OCI-M1 (cell line): ENCODE results near the gene PDE4D.

ENCODE experiments used
- DNase-seq: peaks from one replicate; lab custom pipeline; 2025; lab: John Stamatoyannopoulos, UW

Gene PDE4D

GRCh38 chr5:59506285-59506877 is 387.1 kb downstream of the PDE4D start:
- peak; percentile 69 for DNase-seq

GRCh38 chr5:59504043-59504442 is 389.5 kb downstream of the PDE4D start:
- no peak for DNase-seq

- DNase-seq: no peak
These were observed 390.3 kb downstream of the PDE4D start for GRCh38 chr5:59503220-59503619.

- DNase-seq: no peak
These were observed 392.2 kb downstream of the PDE4D start for GRCh38 chr5:59501316-59501715.

- DNase-seq: no peak
These were observed 393.5 kb downstream of the PDE4D start for GRCh38 chr5:59500014-59500413.

- no peak for DNase-seq
These were observed 396.3 kb downstream of the PDE4D start for GRCh38 chr5:59497207-59497606.

GRCh38 chr5:59496524-59497134 is 396.9 kb downstream of the PDE4D start:
- DNase-seq: peak; percentile 80

GRCh38 chr5:59491945-59492344 is 401.6 kb downstream of the PDE4D start:
- DNase-seq: peak; percentile 45

- DNase-seq: no peak
These were observed 404.0 kb downstream of the PDE4D start for GRCh38 chr5:59489551-59489950.

GRCh38 chr5:59487772-59488729 is 405.5 kb downstream of the PDE4D start:
- no peak for DNase-seq

- no peak for DNase-seq
These were observed 406.3 kb downstream of the PDE4D start for GRCh38 chr5:59487068-59487686.

- no peak for DNase-seq
These were observed 407.0 kb downstream of the PDE4D start for GRCh38 chr5:59486508-59486907.

GRCh38 chr5:59485629-59486439 is 407.7 kb downstream of the PDE4D start:
- no peak for DNase-seq

GRCh38 chr5:59485107-59485506 is 408.4 kb downstream of the PDE4D start:
- DNase-seq: no peak

GRCh38 chr5:59484618-59485017 is 408.9 kb downstream of the PDE4D start:
- no peak for DNase-seq

GRCh38 chr5:59483971-59484472 is 409.5 kb downstream of the PDE4D start:
- DNase-seq: no peak

- no peak for DNase-seq
These were observed 414.4 kb downstream of the PDE4D start for GRCh38 chr5:59479086-59479485.

GRCh38 chr5:59474324-59474723 is 419.2 kb downstream of the PDE4D start:
- no peak for DNase-seq

- DNase-seq: no peak
These were observed 419.9 kb downstream of the PDE4D start for GRCh38 chr5:59473611-59474010.

- DNase-seq: no peak
These were observed 422.1 kb downstream of the PDE4D start for GRCh38 chr5:59471463-59471862.

GRCh38 chr5:59467969-59468368 is 425.6 kb downstream of the PDE4D start:
- no peak for DNase-seq
